Stomach (tissue), 9 donors: ENCODE results near the gene CCDC12. TPM values are rescaled to one million over a fixed set of nuclear protein-coding genes. Genes with fewer than 3 reads are reported as not detected.

Experiments
- DNase-seq, 2 donors: peaks; one replicate each; pipeline versions ENCODE4 v3.0.0 to v3.0.0-alpha.2; 2013 to 2019
- H3K27ac ChIP-seq, 5 donors: fragments of 200-600 bp in 4 of 5; sonication (generic) in 4 of 5; one replicate each; pipeline ENCODE4 v1.5.1; 2013 to 2019; ENCODE audit warnings: mild to moderate bottlenecking in 1 of 5, moderate library complexity in 1 of 5
- H3K27me3 ChIP-seq, 3 donors: fragments of 200-600 bp; sonication (generic); one replicate each; pipeline ENCODE4 v1.5.1; 2017 to 2019; ENCODE audit warnings: mixed run types in 1 of 3
- H3K36me3 ChIP-seq, 4 donors: fragments of 200-600 bp; sonication (generic); 1 replicate in 3 of 4; 2 replicates in 1 of 4; pipeline ENCODE4 v1.5.1; 2016 to 2019
- H3K4me1 ChIP-seq, 4 donors: fragments of 200-600 bp; sonication (generic); one replicate each; pipeline ENCODE4 v1.5.1; 2016 to 2019
- H3K4me3 ChIP-seq, 4 donors: fragments of 200-600 bp; sonication (generic) in 3 of 4; one replicate each; pipeline ENCODE4 v1.5.1; 2016 to 2019; ENCODE audit warnings: mild to moderate bottlenecking in 1 of 4
- H3K9me3 ChIP-seq, 4 donors: fragments of 200-600 bp; sonication (generic); one replicate each; pipeline ENCODE4 v1.5.1; 2016 to 2019
- EP300 ChIP-seq: sonication (generic); formaldehyde crosslinking; IDR thresholded peaks from one replicate; pipeline ENCODE4 v1.6.1; 2017; ENCODE audit warnings: antibody characterized with exemption
- POLR2A ChIP-seq, 4 donors: fragments of 450-650 bp; IDR thresholded peaks; one replicate each; pipeline ENCODE4 v1.6.1; 2016; ENCODE audit warnings: antibody characterized with exemption in 4 of 4, control low read depth in 2 of 4, mild to moderate bottlenecking in 1 of 4, moderate library complexity in 1 of 4
- POLR2AphosphoS5 ChIP-seq, 3 donors: sonication (generic); formaldehyde crosslinking; IDR thresholded peaks; one replicate each; pipeline ENCODE4 v1.6.1; 2016; ENCODE audit warnings: antibody characterized with exemption in 3 of 3
- WGBS, 5 donors: extraction: QIAGEN DNeasy Blood & Tissue Kit in 3 of 5; methylation state at CpG; one replicate each; pipeline versions ENCODE4 v1.1.5 to v1.1.7; 2013 to 2018; 5-methylcytosine and 5-hydroxymethylcytosine counted together
- intact Hi-C: fragments of 100-400 bp; cut with DNase I; formaldehyde crosslinking; loops from one replicate; pipeline ENCODE4 v1.15.1; 2023; ENCODE audit warnings: low total_unique reads
- polyA plus RNA-seq, 3 donors: library from polyadenylated mRNA; stranded (reverse); fragments of 200-250 nt; gene quantifications; one replicate each; pipeline ENCODE4 v1.2.3, GENCODE V29; 2013
- total RNA-seq, 5 donors: library from RNA; depleted of rRNA; stranded (reverse); fragments of >200 nt; gene quantifications; one replicate each; pipeline versions ENCODE4 v1.1.0 to v1.2.3, GENCODE V29; 2014 to 2016
- TF ChIP-seq, protein P1 (sequence below), 7 experiments: fragments of 450-650 bp in 4 of 7; fragments of 200-600 bp in 3 of 7; sonication (generic) in 3 of 7; IDR thresholded peaks; one replicate each; pipeline ENCODE4 v1.5.1; 2016 to 2019; ENCODE audit warnings: antibody characterized with exemption in 7 of 7, control low read depth in 2 of 7, mild to moderate bottlenecking in 1 of 7
- donor health status: healthy with polysubstance abuse.
- donor health status: Bipolar disorder and iron deficiency.
- donor health status: healthy.

The CCDC12 gene
- total and polyA plus RNA-seq, 8 donors = 2.9 to 88.7 (median 47.1) TPM

- no peak for TF ChIP-seq POLR2A (IDR thresholded peaks at IDR 0.05)
- TF ChIP-seq, protein P1, sequence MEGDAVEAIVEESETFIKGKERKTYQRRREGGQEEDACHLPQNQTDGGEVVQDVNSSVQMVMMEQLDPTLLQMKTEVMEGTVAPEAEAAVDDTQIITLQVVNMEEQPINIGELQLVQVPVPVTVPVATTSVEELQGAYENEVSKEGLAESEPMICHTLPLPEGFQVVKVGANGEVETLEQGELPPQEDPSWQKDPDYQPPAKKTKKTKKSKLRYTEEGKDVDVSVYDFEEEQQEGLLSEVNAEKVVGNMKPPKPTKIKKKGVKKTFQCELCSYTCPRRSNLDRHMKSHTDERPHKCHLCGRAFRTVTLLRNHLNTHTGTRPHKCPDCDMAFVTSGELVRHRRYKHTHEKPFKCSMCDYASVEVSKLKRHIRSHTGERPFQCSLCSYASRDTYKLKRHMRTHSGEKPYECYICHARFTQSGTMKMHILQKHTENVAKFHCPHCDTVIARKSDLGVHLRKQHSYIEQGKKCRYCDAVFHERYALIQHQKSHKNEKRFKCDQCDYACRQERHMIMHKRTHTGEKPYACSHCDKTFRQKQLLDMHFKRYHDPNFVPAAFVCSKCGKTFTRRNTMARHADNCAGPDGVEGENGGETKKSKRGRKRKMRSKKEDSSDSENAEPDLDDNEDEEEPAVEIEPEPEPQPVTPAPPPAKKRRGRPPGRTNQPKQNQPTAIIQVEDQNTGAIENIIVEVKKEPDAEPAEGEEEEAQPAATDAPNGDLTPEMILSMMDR (IDR thresholded peaks at IDR 0.05) = no peak
- TF ChIP-seq POLR2AphosphoS5 (IDR thresholded peaks at IDR 0.05) = no peak
- no peak for TF ChIP-seq EP300
- no peak overlapping the region for H3K27ac ChIP-seq
- WGBS, 5 donors = 71 to 80% (median 79%) methylated on average over 16 to 22 of the region's 22 CpGs
- intact Hi-C loops = loop anchor here (5.0 kb wide), 1 partner anchor 192 kb away; no protein-coding TSS in a partner anchor
- DNase-seq = no peak
- no peaks in the 10 kb centered on the region for H3K36me3 ChIP-seq
- peaks cover 0 to 37% (median 15%) of the 10 kb centered on the region in 3 donors for H3K27me3 ChIP-seq
- H3K4me3 ChIP-seq = peak overlapping the region in 1 of 4 donors; percentile 33
- H3K4me1 ChIP-seq = peaks cover 10 to 17% (median 12%) of the 10 kb centered on the region in 4 donors
- H3K9me3 ChIP-seq = no peaks in the 10 kb centered on the region
Observed at GRCh38 chr3:46899151-46900006, 77.2 kb downstream of the CCDC12 start.

DNA sequence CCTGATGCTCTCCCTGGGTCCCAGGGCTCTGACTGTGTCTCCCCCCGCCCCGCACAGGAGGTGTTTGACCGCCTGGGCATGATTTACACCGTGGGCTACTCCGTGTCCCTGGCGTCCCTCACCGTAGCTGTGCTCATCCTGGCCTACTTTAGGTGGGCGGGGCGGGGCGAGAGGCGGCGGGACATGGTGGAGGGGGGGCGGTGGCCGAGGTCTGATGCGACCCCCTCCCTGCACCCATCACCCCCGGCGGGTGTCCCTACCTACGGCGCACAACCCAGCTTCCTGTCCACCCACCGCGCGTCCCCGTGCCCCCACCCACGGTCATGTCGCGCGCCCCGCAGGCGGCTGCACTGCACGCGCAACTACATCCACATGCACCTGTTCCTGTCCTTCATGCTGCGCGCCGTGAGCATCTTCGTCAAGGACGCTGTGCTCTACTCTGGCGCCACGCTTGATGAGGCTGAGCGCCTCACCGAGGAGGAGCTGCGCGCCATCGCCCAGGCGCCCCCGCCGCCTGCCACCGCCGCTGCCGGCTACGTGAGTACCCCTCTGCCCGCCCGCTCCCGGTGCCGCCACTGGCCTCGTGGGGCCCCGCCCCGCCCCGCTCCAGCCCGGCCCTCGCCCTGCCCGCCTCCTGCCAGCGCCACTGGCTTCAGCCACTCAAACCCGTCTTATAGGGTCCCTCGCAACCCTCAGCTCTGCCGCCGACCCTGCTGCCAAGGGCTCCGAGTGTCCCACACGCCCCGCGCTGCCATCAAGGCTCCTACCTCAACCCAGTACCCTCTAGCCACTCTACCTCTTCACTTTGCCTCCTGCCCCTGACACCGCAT is 78.0 kb downstream of the CCDC12 start:
- H3K4me1 ChIP-seq = peaks cover 10 to 17% (median 12%) of the 10 kb centered on the region in 4 donors
- H3K4me3 ChIP-seq = peak overlapping the region in 3 of 4 donors; percentile 27 to 33 (median 33)
- H3K36me3 ChIP-seq = no peaks in the 10 kb centered on the region
- no peak for TF ChIP-seq EP300
- TF ChIP-seq POLR2AphosphoS5 (IDR thresholded peaks at IDR 0.05) = no peak
- TF ChIP-seq, protein P1 (IDR thresholded peaks at IDR 0.05) = no peak
- no peak for TF ChIP-seq POLR2A (IDR thresholded peaks at IDR 0.05)
- H3K27me3 ChIP-seq = peaks cover 0 to 45% (median 15%) of the 10 kb centered on the region in 3 donors
- DNase-seq = peak in 1 of 2 donors; percentile 59
- 13 to 24% (median 16%) methylated on average over 29 to 71 of the region's 71 CpGs for WGBS, 5 donors
- no peaks in the 10 kb centered on the region for H3K9me3 ChIP-seq
- intact Hi-C loops = no loop called here
- H3K27ac ChIP-seq = no peak overlapping the region

DNA sequence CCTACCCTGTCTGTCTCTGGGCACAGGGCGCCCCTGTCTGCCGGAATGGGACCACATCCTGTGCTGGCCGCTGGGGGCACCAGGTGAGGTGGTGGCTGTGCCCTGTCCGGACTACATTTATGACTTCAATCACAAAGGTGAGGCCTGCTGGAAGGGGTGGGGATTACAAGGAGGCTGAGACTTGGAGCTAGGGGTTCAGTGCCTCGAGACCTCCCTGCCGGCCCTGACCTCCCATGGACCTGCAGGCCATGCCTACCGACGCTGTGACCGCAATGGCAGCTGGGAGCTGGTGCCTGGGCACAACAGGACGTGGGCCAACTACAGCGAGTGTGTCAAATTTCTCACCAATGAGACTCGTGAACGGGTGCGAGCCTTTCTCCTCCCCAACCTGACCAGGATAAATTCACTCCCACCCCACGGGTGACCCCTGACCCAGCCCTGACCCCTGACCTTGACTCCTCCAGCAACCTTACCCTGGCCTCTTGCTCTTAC is 78.7 kb downstream of the CCDC12 start:
- H3K4me1 ChIP-seq = peaks cover 11 to 20% (median 15%) of the 10 kb centered on the region in 4 donors
- H3K36me3 ChIP-seq = no peaks in the 10 kb centered on the region
- TF ChIP-seq, protein P1 (IDR thresholded peaks at IDR 0.05) = no peak
- TF ChIP-seq POLR2AphosphoS5 (IDR thresholded peaks at IDR 0.05) = no peak
- TF ChIP-seq POLR2A (IDR thresholded peaks at IDR 0.05) = no peak
- no peak for TF ChIP-seq EP300
- intact Hi-C loops = no loop called here
- peaks cover 0 to 52% (median 16%) of the 10 kb centered on the region in 3 donors for H3K27me3 ChIP-seq
- WGBS, 5 donors = 62 to 70% (median 67%) methylated on average over 14 to 15 of the region's 15 CpGs
- H3K27ac ChIP-seq = no peak overlapping the region
- no peak overlapping the region for H3K4me3 ChIP-seq
- DNase-seq = no peak
- H3K9me3 ChIP-seq = no peaks in the 10 kb centered on the region

- 89 to 100% (median 96%) methylated on average over 2 of the region's 2 CpGs for WGBS, 5 donors
Observed at GRCh38 chr3:46897031-46897430, 79.5 kb downstream of the CCDC12 start.

More at GRCh38 chr3:46897031-46897430, 79.5 kb downstream of the CCDC12 start:
- Histone ChIP-seq H3K4me3 (no peak overlapping the region), H3K27ac (no peak overlapping the region), H3K36me3 (no peaks in the 10 kb centered on the region), H3K4me1 (peaks cover 19 to 28% (median 23%) of the 10 kb centered on the region in 4 donors), H3K27me3 (peaks cover 0 to 60% (median 21%) of the 10 kb centered on the region in 3 donors), H3K9me3 (no peaks in the 10 kb centered on the region)
- intact Hi-C loops = no loop called here
- TF ChIP-seq POLR2AphosphoS5 (IDR thresholded peaks at IDR 0.05) (no peak), POLR2A (IDR thresholded peaks at IDR 0.05) (no peak), EP300 (no peak)
- TF ChIP-seq, protein P1 (IDR thresholded peaks at IDR 0.05) = no peak
- no peak for DNase-seq
